ENCODE results near the gene MBNL3.

The MBNL3 gene

GRCh38 chrX:132501606-132502005, 12.8 kb upstream of the MBNL3 start:
- H3K36me3 ChIP-seq (ENCODE audit: control insufficient read depth in 1 of 2, insufficient read depth in 2 of 2, low read length in 2 of 2), result no peaks in the 10 kb centered on the region
- H3K27ac ChIP-seq (ENCODE audit: low read depth, low read length), result no peak overlapping the region

GRCh38 chrX:132497432-132497831, 8.6 kb upstream of the MBNL3 start:
- H3K9ac ChIP-seq (ENCODE audit: low read depth in 1 of 2, low read length in 2 of 2), result no peak overlapping the region
- no peaks in the 10 kb centered on the region for H3K36me3 ChIP-seq (ENCODE audit: control insufficient read depth in 1 of 2, insufficient read depth in 2 of 2, low read length in 2 of 2)
- H3K9me3 ChIP-seq (ENCODE audit: control insufficient read depth in 1 of 2, low read length in 2 of 2), result no peaks in the 10 kb centered on the region
- no peak overlapping the region for H3K27ac ChIP-seq (ENCODE audit: low read depth, low read length)
- H3K4me3 ChIP-seq (ENCODE audit: low read depth in 1 of 2, low read length in 2 of 2), result no peak overlapping the region
- no peaks in the 10 kb centered on the region for H3K27me3 ChIP-seq (ENCODE audit: control insufficient read depth in 1 of 2, insufficient read depth in 2 of 2, low read length in 2 of 2)
- no peaks in the 10 kb centered on the region for H3K4me1 ChIP-seq (ENCODE audit: control insufficient read depth in 1 of 2, insufficient read depth in 2 of 2, low read length in 2 of 2)

More at GRCh38 chrX:132501606-132502005, 12.8 kb upstream of the MBNL3 start:
- Histone ChIP-seq H3K9ac (ENCODE audit: low read depth in 1 of 2, low read length in 2 of 2) (no peak overlapping the region), H3K4me3 (ENCODE audit: low read depth in 1 of 2, low read length in 2 of 2) (no peak overlapping the region), H3K4me1 (ENCODE audit: control insufficient read depth in 1 of 2, insufficient read depth in 2 of 2, low read length in 2 of 2) (peaks cover 4 to 6% of the 10 kb centered on the region in 2 donors), H3K9me3 (ENCODE audit: control insufficient read depth in 1 of 2, low read length in 2 of 2) (no peaks in the 10 kb centered on the region), H3K27me3 (ENCODE audit: control insufficient read depth in 1 of 2, insufficient read depth in 2 of 2, low read length in 2 of 2) (no peaks in the 10 kb centered on the region)

- Histone ChIP-seq H3K27me3 (ENCODE audit: control insufficient read depth in 1 of 2, insufficient read depth in 2 of 2, low read length in 2 of 2) (no peaks in the 10 kb centered on the region), H3K36me3 (ENCODE audit: control insufficient read depth in 1 of 2, insufficient read depth in 2 of 2, low read length in 2 of 2) (no peaks in the 10 kb centered on the region), H3K27ac (ENCODE audit: low read depth, low read length) (no peak overlapping the region), H3K4me3 (ENCODE audit: low read depth in 1 of 2, low read length in 2 of 2) (no peak overlapping the region), H3K4me1 (ENCODE audit: control insufficient read depth in 1 of 2, insufficient read depth in 2 of 2, low read length in 2 of 2) (peaks cover 8 to 10% of the 10 kb centered on the region in 2 donors), H3K9me3 (ENCODE audit: control insufficient read depth in 1 of 2, low read length in 2 of 2) (no peaks in the 10 kb centered on the region), H3K9ac (ENCODE audit: low read depth in 1 of 2, low read length in 2 of 2) (no peak overlapping the region)
Observed at GRCh38 chrX:132493095-132493494, 4.3 kb upstream of the MBNL3 start.

DNA sequence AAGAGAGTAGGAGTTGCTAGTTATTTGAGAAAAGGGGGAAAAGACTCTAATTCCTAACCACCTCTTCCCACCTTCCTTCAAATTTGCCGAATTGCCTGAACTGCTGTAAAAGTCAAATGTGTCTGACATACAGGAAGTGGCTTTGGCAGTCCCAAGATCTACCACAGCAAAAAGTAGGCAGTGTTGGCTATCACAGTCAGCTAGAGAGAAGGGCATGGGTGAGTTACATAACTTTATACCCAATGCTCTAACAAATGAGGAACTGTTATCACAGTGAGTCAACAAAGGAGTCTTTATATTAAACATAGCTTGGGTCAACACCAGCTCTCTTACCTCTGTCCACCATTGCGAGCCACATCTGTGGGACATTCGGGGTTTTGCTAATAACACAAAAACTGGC, 2.4 kb upstream of the MBNL3 start:
- H3K4me3 ChIP-seq (ENCODE audit: low read depth in 1 of 2, low read length in 2 of 2), result peak overlapping the region; percentile 49 to 79
- H3K36me3 ChIP-seq (ENCODE audit: control insufficient read depth in 1 of 2, insufficient read depth in 2 of 2, low read length in 2 of 2), result no peaks in the 10 kb centered on the region
- H3K27ac ChIP-seq (ENCODE audit: low read depth, low read length), result no peak overlapping the region
- H3K9me3 ChIP-seq (ENCODE audit: control insufficient read depth in 1 of 2, low read length in 2 of 2), result no peaks in the 10 kb centered on the region
- no peak overlapping the region for H3K9ac ChIP-seq (ENCODE audit: low read depth in 1 of 2, low read length in 2 of 2)
- peaks cover 13 to 24% of the 10 kb centered on the region in 2 donors for H3K4me1 ChIP-seq (ENCODE audit: control insufficient read depth in 1 of 2, insufficient read depth in 2 of 2, low read length in 2 of 2)
- no peaks in the 10 kb centered on the region for H3K27me3 ChIP-seq (ENCODE audit: control insufficient read depth in 1 of 2, insufficient read depth in 2 of 2, low read length in 2 of 2)

DNA sequence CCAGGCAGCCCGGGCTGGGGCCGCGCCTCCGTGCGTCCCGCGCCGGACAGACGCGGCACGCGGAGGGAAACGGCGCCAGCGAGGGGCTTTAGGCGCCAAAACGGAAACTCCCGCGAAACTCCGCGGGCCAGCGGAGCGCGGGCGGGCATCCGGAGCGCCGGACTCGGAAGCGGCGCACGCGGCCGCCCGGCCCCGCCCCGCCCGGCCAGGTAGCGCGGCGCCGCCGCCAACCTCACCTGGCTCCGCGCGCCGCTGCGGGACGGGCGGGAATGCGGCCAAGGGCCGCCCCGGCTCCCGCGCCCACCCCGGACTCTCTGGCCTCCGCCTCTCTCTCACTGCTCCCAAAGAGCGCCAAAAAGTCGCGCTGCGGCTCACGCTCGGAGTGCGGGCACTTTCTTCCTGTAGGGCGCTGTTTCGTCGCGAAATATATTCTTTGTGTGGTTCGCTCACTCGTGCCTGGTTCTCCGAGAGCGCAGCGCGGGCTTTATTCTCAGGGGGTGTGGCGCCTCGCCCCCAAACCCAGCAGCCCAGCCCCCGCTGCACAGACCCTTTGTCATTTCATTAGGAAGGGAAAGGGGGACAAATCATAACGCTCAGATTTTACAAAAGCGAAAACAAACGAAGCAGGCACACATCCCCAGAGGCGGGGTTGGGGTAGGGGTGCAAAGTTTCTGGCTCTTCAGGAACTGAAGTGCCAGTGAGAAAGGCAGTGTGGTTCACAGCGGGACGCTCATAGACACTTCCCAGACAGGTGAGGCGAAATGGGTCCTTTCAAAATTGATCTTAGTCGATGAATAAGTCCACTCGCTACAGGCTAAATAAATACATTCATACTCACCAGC, 961 bp upstream of the MBNL3 start:
- peak overlapping the region; percentile 62 for H3K27ac ChIP-seq (ENCODE audit: low read depth, low read length)
- H3K4me1 ChIP-seq (ENCODE audit: control insufficient read depth in 1 of 2, insufficient read depth in 2 of 2, low read length in 2 of 2), result peaks cover 17 to 30% of the 10 kb centered on the region in 2 donors
- no peaks in the 10 kb centered on the region for H3K36me3 ChIP-seq (ENCODE audit: control insufficient read depth in 1 of 2, insufficient read depth in 2 of 2, low read length in 2 of 2)
- H3K27me3 ChIP-seq (ENCODE audit: control insufficient read depth in 1 of 2, insufficient read depth in 2 of 2, low read length in 2 of 2), result no peaks in the 10 kb centered on the region
- H3K9me3 ChIP-seq (ENCODE audit: control insufficient read depth in 1 of 2, low read length in 2 of 2), result no peaks in the 10 kb centered on the region
- peak overlapping the region; percentile 54 to 65 for H3K9ac ChIP-seq (ENCODE audit: low read depth in 1 of 2, low read length in 2 of 2)
- peak overlapping the region; percentile 79 to 81 for H3K4me3 ChIP-seq (ENCODE audit: low read depth in 1 of 2, low read length in 2 of 2)

GRCh38 chrX:132488180-132488705, 595 bp downstream of the MBNL3 start:
- H3K4me3 ChIP-seq (ENCODE audit: low read depth in 1 of 2, low read length in 2 of 2), result peak overlapping the region; percentile 79 to 81

GRCh38 chrX:132486599-132487178, 2.1 kb downstream of the MBNL3 start:
- peak overlapping the region in 1 of 2 donors; percentile 21 for H3K4me3 ChIP-seq (ENCODE audit: low read depth in 1 of 2, low read length in 2 of 2)
- H3K4me1 ChIP-seq (ENCODE audit: control insufficient read depth in 1 of 2, insufficient read depth in 2 of 2, low read length in 2 of 2), result peaks cover 24 to 42% of the 10 kb centered on the region in 2 donors
- no peaks in the 10 kb centered on the region for H3K9me3 ChIP-seq (ENCODE audit: control insufficient read depth in 1 of 2, low read length in 2 of 2)
- no peak overlapping the region for H3K27ac ChIP-seq (ENCODE audit: low read depth, low read length)
- H3K36me3 ChIP-seq (ENCODE audit: control insufficient read depth in 1 of 2, insufficient read depth in 2 of 2, low read length in 2 of 2), result no peaks in the 10 kb centered on the region
- H3K9ac ChIP-seq (ENCODE audit: low read depth in 1 of 2, low read length in 2 of 2), result no peak overlapping the region
- H3K27me3 ChIP-seq (ENCODE audit: control insufficient read depth in 1 of 2, insufficient read depth in 2 of 2, low read length in 2 of 2), result no peaks in the 10 kb centered on the region

More at GRCh38 chrX:132488180-132488705, 595 bp downstream of the MBNL3 start:
- no peaks in the 10 kb centered on the region for H3K9me3 ChIP-seq (ENCODE audit: control insufficient read depth in 1 of 2, low read length in 2 of 2)
- peaks cover 17 to 38% of the 10 kb centered on the region in 2 donors for H3K4me1 ChIP-seq (ENCODE audit: control insufficient read depth in 1 of 2, insufficient read depth in 2 of 2, low read length in 2 of 2)
- peak overlapping the region; percentile 54 to 65 for H3K9ac ChIP-seq (ENCODE audit: low read depth in 1 of 2, low read length in 2 of 2)
- H3K27ac ChIP-seq (ENCODE audit: low read depth, low read length), result peak overlapping the region; percentile 62
- no peaks in the 10 kb centered on the region for H3K27me3 ChIP-seq (ENCODE audit: control insufficient read depth in 1 of 2, insufficient read depth in 2 of 2, low read length in 2 of 2)
- H3K36me3 ChIP-seq (ENCODE audit: control insufficient read depth in 1 of 2, insufficient read depth in 2 of 2, low read length in 2 of 2), result no peaks in the 10 kb centered on the region

DNA sequence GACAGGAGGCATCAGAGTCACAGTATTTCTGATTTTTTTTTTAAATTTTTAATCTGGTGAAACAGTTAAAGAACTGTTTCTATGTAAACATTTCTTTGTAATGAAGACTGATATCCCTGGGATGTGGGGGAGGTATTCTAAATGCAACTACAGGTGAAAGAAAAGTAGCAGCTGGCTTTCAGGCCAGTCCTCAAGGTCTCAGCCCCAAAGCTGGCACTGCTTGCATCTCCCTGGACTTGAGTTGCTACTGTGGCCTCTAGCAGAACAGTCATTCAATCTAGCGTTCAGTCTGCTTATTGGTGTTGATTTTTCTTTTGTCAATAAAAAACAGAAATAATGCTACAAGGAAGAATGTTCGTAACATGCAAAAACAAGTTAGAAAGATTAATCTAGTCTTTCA, 4.9 kb downstream of the MBNL3 start:
- H3K27me3 ChIP-seq (ENCODE audit: control insufficient read depth in 1 of 2, insufficient read depth in 2 of 2, low read length in 2 of 2), result no peaks in the 10 kb centered on the region
- H3K4me1 ChIP-seq (ENCODE audit: control insufficient read depth in 1 of 2, insufficient read depth in 2 of 2, low read length in 2 of 2), result peaks cover 29 to 53% of the 10 kb centered on the region in 2 donors
- no peaks in the 10 kb centered on the region for H3K36me3 ChIP-seq (ENCODE audit: control insufficient read depth in 1 of 2, insufficient read depth in 2 of 2, low read length in 2 of 2)
- H3K4me3 ChIP-seq (ENCODE audit: low read depth in 1 of 2, low read length in 2 of 2), result no peak overlapping the region
- H3K9me3 ChIP-seq (ENCODE audit: control insufficient read depth in 1 of 2, low read length in 2 of 2), result no peaks in the 10 kb centered on the region
- H3K27ac ChIP-seq (ENCODE audit: low read depth, low read length), result no peak overlapping the region
- no peak overlapping the region for H3K9ac ChIP-seq (ENCODE audit: low read depth in 1 of 2, low read length in 2 of 2)

- H3K36me3 ChIP-seq (ENCODE audit: control insufficient read depth in 1 of 2, insufficient read depth in 2 of 2, low read length in 2 of 2), result no peaks in the 10 kb centered on the region
- no peaks in the 10 kb centered on the region for H3K27me3 ChIP-seq (ENCODE audit: control insufficient read depth in 1 of 2, insufficient read depth in 2 of 2, low read length in 2 of 2)
- no peaks in the 10 kb centered on the region for H3K9me3 ChIP-seq (ENCODE audit: control insufficient read depth in 1 of 2, low read length in 2 of 2)
- no peak overlapping the region for H3K9ac ChIP-seq (ENCODE audit: low read depth in 1 of 2, low read length in 2 of 2)
- H3K27ac ChIP-seq (ENCODE audit: low read depth, low read length), result no peak overlapping the region
- peaks cover 29 to 53% of the 10 kb centered on the region in 2 donors for H3K4me1 ChIP-seq (ENCODE audit: control insufficient read depth in 1 of 2, insufficient read depth in 2 of 2, low read length in 2 of 2)
- H3K4me3 ChIP-seq (ENCODE audit: low read depth in 1 of 2, low read length in 2 of 2), result no peak overlapping the region
Observed at GRCh38 chrX:132483488-132483887, 5.3 kb downstream of the MBNL3 start.

GRCh38 chrX:132482632-132483031, 6.2 kb downstream of the MBNL3 start:
- no peaks in the 10 kb centered on the region for H3K36me3 ChIP-seq (ENCODE audit: control insufficient read depth in 1 of 2, insufficient read depth in 2 of 2, low read length in 2 of 2)
- H3K4me3 ChIP-seq (ENCODE audit: low read depth in 1 of 2, low read length in 2 of 2), result no peak overlapping the region
- no peaks in the 10 kb centered on the region for H3K27me3 ChIP-seq (ENCODE audit: control insufficient read depth in 1 of 2, insufficient read depth in 2 of 2, low read length in 2 of 2)
- peaks cover 29 to 53% of the 10 kb centered on the region in 2 donors for H3K4me1 ChIP-seq (ENCODE audit: control insufficient read depth in 1 of 2, insufficient read depth in 2 of 2, low read length in 2 of 2)
- no peak overlapping the region for H3K9ac ChIP-seq (ENCODE audit: low read depth in 1 of 2, low read length in 2 of 2)
- no peak overlapping the region for H3K27ac ChIP-seq (ENCODE audit: low read depth, low read length)
- H3K9me3 ChIP-seq (ENCODE audit: control insufficient read depth in 1 of 2, low read length in 2 of 2), result no peaks in the 10 kb centered on the region
